COLO668 (cell line): ENCODE data around the gene ANKRD13A.
"Not testable (repeated sequence)": the region's sequence is repeated elsewhere in the genome, so short reads cannot be mapped to it uniquely, and the experiment has no call there.

Experiments used
- DNase-seq: peaks from one replicate; lab custom pipeline; 2025; ENCODE audit not compliant: unreplicated experiment; lab: John Stamatoyannopoulos, UW

ANKRD13A gene

GRCh38 chr12:110047297-110047940 lies 48.2 kb downstream of the ANKRD13A start:
- no peak for DNase-seq

GRCh38 chr12:110048242-110049027 lies 49.2 kb downstream of the ANKRD13A start, which contains the start of gene C12orf76:
Gene C12orf76 (minus strand): TSS chr12:110048522. CDS start chr12:110048495, 27 bp downstream.
- DNase-seq: peak; percentile 95

GRCh38 chr12:110049034-110049433 lies 49.8 kb downstream of the ANKRD13A start:
- not testable (repeated sequence) for DNase-seq

- DNase-seq: not testable (repeated sequence)
These were observed 50.4 kb downstream of the ANKRD13A start for GRCh38 chr12:110049666-110050065.

GRCh38 chr12:110050927-110051326 lies 51.7 kb downstream of the ANKRD13A start:
- no peak for DNase-seq

GRCh38 chr12:110055375-110056352 lies 56.4 kb downstream of the ANKRD13A start:
- not testable (repeated sequence) for DNase-seq

- DNase-seq: not testable (repeated sequence)
These were observed 57.4 kb downstream of the ANKRD13A start for GRCh38 chr12:110056643-110057042.

- no peak for DNase-seq
These were observed 59.8 kb downstream of the ANKRD13A start for GRCh38 chr12:110058875-110059615.

GRCh38 chr12:110059651-110060000 lies 60.4 kb downstream of the ANKRD13A start:
- no peak for DNase-seq

GRCh38 chr12:110062241-110062640 lies 63.0 kb downstream of the ANKRD13A start:
- DNase-seq: no peak

GRCh38 chr12:110065540-110065939 lies 66.3 kb downstream of the ANKRD13A start:
- no peak for DNase-seq

- DNase-seq: no peak
These were observed 68.3 kb downstream of the ANKRD13A start for GRCh38 chr12:110067531-110067930.

GRCh38 chr12:110068115-110068514 lies 68.9 kb downstream of the ANKRD13A start:
- DNase-seq: not testable (repeated sequence)

- no peak for DNase-seq
These were observed 69.4 kb downstream of the ANKRD13A start for GRCh38 chr12:110068654-110069053.

- DNase-seq: no peak
These were observed 72.3 kb downstream of the ANKRD13A start for GRCh38 chr12:110071504-110071903.

GRCh38 chr12:110071967-110072366 lies 72.7 kb downstream of the ANKRD13A start:
- DNase-seq: no peak

GRCh38 chr12:110072636-110073035 lies 73.4 kb downstream of the ANKRD13A start:
- not testable (repeated sequence) for DNase-seq

- peak; percentile 42 for DNase-seq
These were observed 74.0 kb downstream of the ANKRD13A start for GRCh38 chr12:110073049-110073831.

- DNase-seq: no peak
These were observed 74.9 kb downstream of the ANKRD13A start for GRCh38 chr12:110074089-110074488.

- no peak for DNase-seq
These were observed 76.7 kb downstream of the ANKRD13A start for GRCh38 chr12:110075880-110076279.
